Uterus (tissue), 2 donors: ENCODE results near the gene RNF111.

Experiments used
- POLR2A ChIP-seq, 2 donors: fragments of 450-650 bp; IDR thresholded peaks; one replicate each; pipeline ENCODE4 v1.6.1; 2016; ENCODE audit warnings: antibody characterized with exemption in 2 of 2, mild to moderate bottlenecking in 1 of 2, moderate library complexity in 1 of 2
- TF ChIP-seq, protein P1 (sequence below), 4 experiments: fragments of 200-600 bp in 2 of 4; fragments of 450-650 bp in 2 of 4; sonication (generic) in 2 of 4; IDR thresholded peaks; one replicate each; pipeline ENCODE4 v1.5.1; 2016 to 2019; ENCODE audit warnings: antibody characterized with exemption in 4 of 4, mild to moderate bottlenecking in 2 of 4, moderate library complexity in 1 of 4

DNA sequence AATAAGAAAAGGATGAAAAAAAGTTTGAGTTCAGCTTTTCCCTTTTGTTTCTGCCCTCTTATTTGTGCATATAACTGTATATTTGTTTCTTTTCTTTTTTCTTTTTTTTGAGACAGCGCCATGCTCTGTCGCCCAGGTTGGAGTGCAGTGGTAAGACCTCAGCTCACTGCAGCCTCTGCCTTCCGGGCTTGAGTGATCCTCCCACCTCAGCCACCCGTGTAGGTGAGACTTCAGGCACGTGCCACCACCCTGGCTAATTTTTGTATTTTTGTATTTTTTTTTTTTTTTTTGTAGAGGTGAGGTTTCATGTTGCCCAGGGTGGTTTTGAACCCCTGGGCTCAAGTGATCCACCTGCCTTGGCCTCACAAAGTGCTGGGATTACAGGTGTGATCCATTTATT lies 31.4 kb downstream of the RNF111 start:
- TF ChIP-seq, protein P1, sequence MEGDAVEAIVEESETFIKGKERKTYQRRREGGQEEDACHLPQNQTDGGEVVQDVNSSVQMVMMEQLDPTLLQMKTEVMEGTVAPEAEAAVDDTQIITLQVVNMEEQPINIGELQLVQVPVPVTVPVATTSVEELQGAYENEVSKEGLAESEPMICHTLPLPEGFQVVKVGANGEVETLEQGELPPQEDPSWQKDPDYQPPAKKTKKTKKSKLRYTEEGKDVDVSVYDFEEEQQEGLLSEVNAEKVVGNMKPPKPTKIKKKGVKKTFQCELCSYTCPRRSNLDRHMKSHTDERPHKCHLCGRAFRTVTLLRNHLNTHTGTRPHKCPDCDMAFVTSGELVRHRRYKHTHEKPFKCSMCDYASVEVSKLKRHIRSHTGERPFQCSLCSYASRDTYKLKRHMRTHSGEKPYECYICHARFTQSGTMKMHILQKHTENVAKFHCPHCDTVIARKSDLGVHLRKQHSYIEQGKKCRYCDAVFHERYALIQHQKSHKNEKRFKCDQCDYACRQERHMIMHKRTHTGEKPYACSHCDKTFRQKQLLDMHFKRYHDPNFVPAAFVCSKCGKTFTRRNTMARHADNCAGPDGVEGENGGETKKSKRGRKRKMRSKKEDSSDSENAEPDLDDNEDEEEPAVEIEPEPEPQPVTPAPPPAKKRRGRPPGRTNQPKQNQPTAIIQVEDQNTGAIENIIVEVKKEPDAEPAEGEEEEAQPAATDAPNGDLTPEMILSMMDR (IDR thresholded peaks at IDR 0.05), result no peak
- TF ChIP-seq POLR2A (IDR thresholded peaks at IDR 0.05), result no peak
